ENCODE results near the gene NAALADL2. TPM values are rescaled to one million over a fixed set of nuclear protein-coding genes. Genes with fewer than 3 reads are reported as not detected.

The NAALADL2 gene
- total and polyA plus RNA-seq, 2 of the 8 experiments (the other 6 are each of a cell fraction or from before 2014, with no cell fraction given): 0.12 to 0.22 TPM

DNA sequence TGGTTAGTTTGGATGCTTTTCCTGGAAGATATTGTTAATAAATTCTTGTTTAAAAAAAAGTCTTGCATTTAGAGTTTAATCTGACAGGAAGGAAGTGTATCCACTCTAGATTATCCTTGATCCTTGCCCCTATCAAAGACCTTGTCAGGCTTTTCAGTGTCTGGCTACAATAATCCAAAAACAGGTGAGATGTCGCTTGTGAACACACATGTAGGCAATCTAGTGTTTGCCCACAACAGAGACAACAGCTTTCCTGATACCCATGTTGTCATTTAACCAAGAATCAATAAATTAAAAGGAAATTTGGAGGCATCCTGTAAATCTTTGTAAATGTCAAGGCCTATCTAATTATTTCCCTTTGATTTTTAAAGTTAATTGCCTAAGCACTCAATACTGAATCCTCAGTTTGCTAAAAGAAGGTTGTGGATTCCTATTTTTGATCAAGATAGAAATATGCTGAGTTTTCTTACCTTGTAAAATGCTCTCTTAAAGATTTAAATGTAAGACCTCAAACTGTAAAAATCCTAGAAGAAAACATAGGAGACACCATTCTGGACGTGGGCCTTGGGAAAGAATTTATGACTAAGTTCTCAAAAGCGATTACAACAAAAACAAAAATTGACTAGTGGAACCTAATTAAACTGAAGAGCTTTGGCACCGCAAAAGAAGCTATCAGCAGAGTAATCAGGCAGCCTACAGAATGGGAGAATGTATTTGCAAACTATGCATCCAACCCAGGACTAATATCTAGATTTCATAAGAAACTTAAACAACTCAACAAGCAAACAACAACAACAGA is 207.7 kb downstream of the NAALADL2 start:
- no peak overlapping the region for H3K4me3 ChIP-seq (ENCODE audit: extremely low read depth in 1 of 4, insufficient read depth in 2 of 4, low read depth in 3 of 4, low read length in 4 of 4)
- no peaks in the 10 kb centered on the region for H3K79me2 ChIP-seq (ENCODE audit: control insufficient read depth in 1 of 2, insufficient read depth in 2 of 2, low read length in 2 of 2)
- CTCF ChIA-PET (ENCODE audit: partially characterized antibody): interaction anchor here (1.5 kb wide), 1 partner anchor 54 kb away, joined by 3 read pairs; no protein-coding TSS in a partner anchor

More for the DNA sequence above, 207.7 kb downstream of the NAALADL2 start:
- Histone ChIP-seq H2BK12ac (ENCODE audit: low read depth, low read length) (no peak overlapping the region), H2BK15ac (ENCODE audit: low read length) (no peak overlapping the region), H3K23me2 (ENCODE audit: low read depth, low read length) (no peaks in the 10 kb centered on the region), H3K23ac (ENCODE audit: insufficient read length) (no peak overlapping the region), H4K5ac (ENCODE audit: insufficient read length, low read depth, low read length) (no peak overlapping the region), H3K56ac (replicated peaks; ENCODE audit: insufficient read length, low read depth, low read length) (no peak overlapping the region), H3K18ac (ENCODE audit: extremely low read depth, low read length) (no peak overlapping the region), H2BK120ac (replicated peaks; ENCODE audit: low read depth, low read length) (no peak overlapping the region), H3K9ac (replicated peaks in 1 of 4; ENCODE audit: extremely low read depth in 1 of 4, low read depth in 3 of 4, low read length in 3 of 4) (no peak overlapping the region), H2AK5ac (ENCODE audit: low read depth, low read length) (no peak overlapping the region), H3K4ac (replicated peaks; ENCODE audit: insufficient read length, low read depth, low read length) (no peak overlapping the region), H3K27ac (ENCODE audit: low read depth, low read length) (no peak overlapping the region), H2BK5ac (ENCODE audit: low read depth, low read length) (no peak overlapping the region), H3K14ac (ENCODE audit: insufficient read length) (no peak overlapping the region), H3K27me3 (replicated peaks in 1 of 4; ENCODE audit: control insufficient read depth in 3 of 4, extremely low read depth in 1 of 4, insufficient read depth in 3 of 4, low read length in 3 of 4) (no peaks in the 10 kb centered on the region), H2AFZ (ENCODE audit: low read length) (no peak overlapping the region), H4K20me1 (replicated peaks in 1 of 2; ENCODE audit: control insufficient read depth in 1 of 2, insufficient read depth in 2 of 2, low read length in 2 of 2) (no peaks in the 10 kb centered on the region), H4K91ac (replicated peaks; ENCODE audit: insufficient read length, low read length) (no peak overlapping the region), H2BK20ac (ENCODE audit: low read length) (no peak overlapping the region), H3K36me3 (ENCODE audit: control insufficient read depth in 2 of 4, insufficient read depth in 4 of 4, low read length in 3 of 4) (no peaks in the 10 kb centered on the region), H3K79me1 (ENCODE audit: low read depth, low read length) (no peaks in the 10 kb centered on the region), H3K9me3 (ENCODE audit: insufficient read depth in 2 of 2, low read depth in 1 of 2, low read length in 1 of 2) (no peaks in the 10 kb centered on the region), H4K8ac (ENCODE audit: extremely low read depth, insufficient read depth, low read length) (no peak overlapping the region), H3K4me1 (replicated peaks in 1 of 4; ENCODE audit: control insufficient read depth in 3 of 4, insufficient read depth in 4 of 4, low read length in 3 of 4) (no peaks in the 10 kb centered on the region), H3K4me2 (ENCODE audit: insufficient read depth in 1 of 2, low read depth in 2 of 2, low read length in 2 of 2) (no peak overlapping the region)
- FAIRE-seq: no peak
- no peak for TF ChIP-seq NRF1 (IDR thresholded peaks at IDR 0.05; ENCODE audit: low read depth, low read length)
- TF ChIP-seq TAF1 (IDR thresholded peaks at IDR 0.05; ENCODE audit: low read depth, low read length): no peak
- no peak for TF ChIP-seq RBBP5 (IDR thresholded peaks at IDR 0.05; ENCODE audit: borderline replicate concordance, low read depth, low read length)
- TF ChIP-seq CREB1 (IDR thresholded peaks at IDR 0.05): no peak
- no peak for TF ChIP-seq TAF7 (optimal IDR thresholded peaks at IDR 0.05; ENCODE audit: borderline replicate concordance, low read depth, low read length)
- no peak for TF ChIP-seq KDM1A (IDR thresholded peaks at IDR 0.05; ENCODE audit: borderline replicate concordance, low read length)
- POLR2A ChIA-PET (ENCODE audit: partially characterized antibody): no interaction called here
- DNase-seq (ENCODE audit: low read depth in 1 of 2, low spot score in 2 of 2): no peak
- 87% methylated on average over 4 of the region's 4 CpGs; no CpG with 5 or more reads in 1 of the 2 experiments for whole genome bisulfite sequencing, 2 experiments (ENCODE audit: extremely low coverage in 1 of 2, insufficient coverage in 1 of 2, insufficient read length in 1 of 2, insufficient replicate concordance in 2 of 2, low coverage in 1 of 2, low lambda C conversion rate in 2 of 2, missing lambda C conversion rate in 1 of 2)
